Measurements from ENCODE around the gene NRIP2. TPM values are rescaled to one million over a fixed set of nuclear protein-coding genes. Genes with fewer than 3 reads are reported as not detected.

Gene NRIP2
- total RNA-seq, 4 donors from 2014 or later, result 1.3 to 5.2 (median 2.0) TPM; not detected in 1

GRCh38 chr12:2862876-2863275, 28.0 kb upstream of the NRIP2 start:
- Histone ChIP-seq H3K27ac (peak overlapping the region; percentile 39 to 68 (median 46)), H3K27me3 (no peaks in the 10 kb centered on the region), H3K9me3 (no peaks in the 10 kb centered on the region), H3K36me3 (no peaks in the 10 kb centered on the region), H3K4me1 (peaks cover 13 to 16% of the 10 kb centered on the region in 2 donors), H3K4me3 (no peak overlapping the region)
- DNase-seq, result peak; percentile 22 to 80
- TF ChIP-seq POLR2A (IDR thresholded peaks at IDR 0.05) (no peak), CTCF (IDR thresholded peaks at IDR 0.05 in 4 of 5, conservative IDR thresholded peaks at IDR 0.05 in 1 of 5) (no peak)
- peak; percentile 70 to 87 for ATAC-seq
- intact Hi-C loops (cut with DNase I; ENCODE audit: low total_unique reads), result no loop called here
- in situ Hi-C loops (cut with MboI; ENCODE audit: low sequenced_read_pairs in 4 of 4), result no loop called here

- H3K9me3 ChIP-seq, result no peaks in the 10 kb centered on the region
- ATAC-seq (no peak), DNase-seq (no peak)
- H3K27ac ChIP-seq, result no peak overlapping the region
- H3K4me3 ChIP-seq, result no peak overlapping the region
- no peaks in the 10 kb centered on the region for H3K36me3 ChIP-seq
- TF ChIP-seq CTCF (IDR thresholded peaks at IDR 0.05 in 4 of 5, conservative IDR thresholded peaks at IDR 0.05 in 1 of 5) (no peak), POLR2A (IDR thresholded peaks at IDR 0.05) (no peak)
- H3K4me1 ChIP-seq, result peaks cover 13 to 20% of the 10 kb centered on the region in 2 donors
- H3K27me3 ChIP-seq, result no peaks in the 10 kb centered on the region
- in situ Hi-C loops (cut with MboI; ENCODE audit: low sequenced_read_pairs in 4 of 4) (no loop called here), intact Hi-C loops (cut with DNase I; ENCODE audit: low total_unique reads) (no loop called here)
Observed at GRCh38 chr12:2860170-2860569, 25.3 kb upstream of the NRIP2 start.

GRCh38 chr12:2858944-2859421, 24.1 kb upstream of the NRIP2 start:
- intact Hi-C loops (cut with DNase I; ENCODE audit: low total_unique reads), result loop anchor here (10.0 kb wide), 1 partner anchor 186 kb away; no protein-coding TSS in a partner anchor
- H3K4me3 ChIP-seq, result no peak overlapping the region
- ATAC-seq, result no peak
- no peaks in the 10 kb centered on the region for H3K36me3 ChIP-seq
- no peaks in the 10 kb centered on the region for H3K9me3 ChIP-seq
- H3K27ac ChIP-seq, result peak overlapping the region; percentile 73 to 78 (median 76)
- in situ Hi-C loops (cut with MboI; ENCODE audit: low sequenced_read_pairs in 4 of 4), result loop anchor here in 1 of 4 donors (10.0 kb wide), 1 partner anchor 176 kb away; no protein-coding TSS in a partner anchor
- peaks cover 13 to 20% of the 10 kb centered on the region in 2 donors for H3K4me1 ChIP-seq
- DNase-seq, result no peak
- TF ChIP-seq CTCF (IDR thresholded peaks at IDR 0.05 in 4 of 5, conservative IDR thresholded peaks at IDR 0.05 in 1 of 5), result no peak
- TF ChIP-seq POLR2A (IDR thresholded peaks at IDR 0.05), result no peak
- H3K27me3 ChIP-seq, result no peaks in the 10 kb centered on the region

- Histone ChIP-seq H3K27ac (peak overlapping the region; percentile 73 to 78 (median 76)), H3K9me3 (no peaks in the 10 kb centered on the region), H3K4me1 (peaks cover 13 to 20% of the 10 kb centered on the region in 2 donors), H3K4me3 (no peak overlapping the region), H3K36me3 (no peaks in the 10 kb centered on the region), H3K27me3 (no peaks in the 10 kb centered on the region)
- ATAC-seq (peak; percentile 74 to 88), DNase-seq (peak; percentile 52 to 75)
- intact Hi-C loops (cut with DNase I; ENCODE audit: low total_unique reads), result loop anchor here (10.0 kb wide), 1 partner anchor 186 kb away; no protein-coding TSS in a partner anchor
- in situ Hi-C loops (cut with MboI; ENCODE audit: low sequenced_read_pairs in 4 of 4), result loop anchor here in 1 of 4 donors (10.0 kb wide), 1 partner anchor 176 kb away; no protein-coding TSS in a partner anchor
- TF ChIP-seq POLR2A (IDR thresholded peaks at IDR 0.05) (peak; percentile 27 to 49), CTCF (IDR thresholded peaks at IDR 0.05 in 4 of 5, conservative IDR thresholded peaks at IDR 0.05 in 1 of 5) (no peak)
Observed at GRCh38 chr12:2858334-2858733, 23.5 kb upstream of the NRIP2 start.

Data from gastrocnemius medialis (tissue), 4 donors.